Measurements from ENCODE around the gene TMEM174.

The TMEM174 gene, protein sequence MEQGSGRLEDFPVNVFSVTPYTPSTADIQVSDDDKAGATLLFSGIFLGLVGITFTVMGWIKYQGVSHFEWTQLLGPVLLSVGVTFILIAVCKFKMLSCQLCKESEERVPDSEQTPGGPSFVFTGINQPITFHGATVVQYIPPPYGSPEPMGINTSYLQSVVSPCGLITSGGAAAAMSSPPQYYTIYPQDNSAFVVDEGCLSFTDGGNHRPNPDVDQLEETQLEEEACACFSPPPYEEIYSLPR

GRCh38 chr5:73172951-73173350 is at the start of gene TMEM174:
TMEM174 (plus strand) TSS chr5:73173193; CDS start chr5:73173244, 51 bp downstream.
- no peak for DNase-seq (ENCODE audit: low spot score)

GRCh38 chr5:73125289-73125688 is 47.7 kb upstream of the TMEM174 start:
- DNase-seq (ENCODE audit: low spot score): no peak

DNA sequence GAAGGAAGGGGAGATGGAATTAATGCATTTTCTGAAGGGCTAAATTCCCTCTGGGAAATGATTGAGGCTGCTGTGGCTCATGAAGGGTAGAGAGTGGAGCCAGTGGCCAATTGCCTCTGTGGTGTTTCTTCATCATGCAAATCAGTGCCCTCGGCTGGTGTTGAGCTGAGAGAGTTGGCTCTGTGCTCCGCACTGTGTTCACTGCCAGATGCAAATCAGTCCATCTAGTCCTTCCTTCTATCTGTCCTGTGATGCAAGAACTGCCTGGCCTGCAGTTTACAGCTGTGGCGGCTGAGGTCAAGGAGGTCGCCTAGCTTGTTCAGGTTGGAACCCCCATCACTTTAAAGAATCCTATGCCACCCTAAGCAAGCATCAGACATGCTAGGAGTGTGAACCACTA is 46.6 kb upstream of the TMEM174 start:
- DNase-seq (ENCODE audit: low spot score): peak; percentile 83

GRCh38 chr5:73126957-73127356 is 46.0 kb upstream of the TMEM174 start:
- DNase-seq (ENCODE audit: low spot score): no peak

DNA sequence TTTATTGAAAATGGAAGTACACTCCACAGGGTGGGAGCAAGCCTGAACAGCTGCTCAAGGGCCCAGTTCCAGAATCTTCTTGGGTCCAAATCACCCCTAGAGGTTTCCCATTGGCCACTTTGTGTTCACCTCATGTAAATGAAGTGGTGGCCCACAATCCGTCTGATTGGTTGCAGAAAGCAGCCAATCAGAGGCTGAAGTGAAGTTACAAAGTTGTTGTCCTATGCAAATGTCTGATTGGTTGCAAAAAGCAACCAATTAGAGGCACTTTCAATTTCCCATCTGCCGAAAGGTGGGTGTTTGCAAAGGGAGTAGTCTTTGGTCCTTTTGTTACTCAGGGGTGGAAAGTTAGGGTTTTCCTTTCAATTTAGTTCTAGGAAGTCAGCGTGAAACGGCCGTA is 43.9 kb upstream of the TMEM174 start:
- no peak for DNase-seq (ENCODE audit: low spot score)

DNA sequence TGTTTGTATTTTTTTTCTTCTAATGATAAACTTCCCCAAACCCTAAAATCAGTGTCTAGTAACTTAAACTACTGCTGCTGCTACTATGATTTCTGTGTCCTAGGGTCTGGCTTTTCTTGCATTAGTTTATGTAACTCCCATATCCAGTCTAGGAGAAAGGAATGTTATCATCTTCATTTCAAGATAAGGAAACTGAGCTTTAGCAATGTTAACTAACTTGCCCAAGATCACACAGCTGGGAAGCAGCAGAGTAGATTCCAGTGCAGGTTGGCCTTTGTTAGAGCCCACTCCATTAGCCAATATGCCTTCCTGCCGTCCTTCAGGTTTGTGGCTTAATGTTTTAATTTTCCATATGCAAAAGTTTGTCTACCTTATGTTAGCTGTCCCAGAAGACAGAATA is 42.2 kb upstream of the TMEM174 start:
- no peak for DNase-seq (ENCODE audit: low spot score)

DNA sequence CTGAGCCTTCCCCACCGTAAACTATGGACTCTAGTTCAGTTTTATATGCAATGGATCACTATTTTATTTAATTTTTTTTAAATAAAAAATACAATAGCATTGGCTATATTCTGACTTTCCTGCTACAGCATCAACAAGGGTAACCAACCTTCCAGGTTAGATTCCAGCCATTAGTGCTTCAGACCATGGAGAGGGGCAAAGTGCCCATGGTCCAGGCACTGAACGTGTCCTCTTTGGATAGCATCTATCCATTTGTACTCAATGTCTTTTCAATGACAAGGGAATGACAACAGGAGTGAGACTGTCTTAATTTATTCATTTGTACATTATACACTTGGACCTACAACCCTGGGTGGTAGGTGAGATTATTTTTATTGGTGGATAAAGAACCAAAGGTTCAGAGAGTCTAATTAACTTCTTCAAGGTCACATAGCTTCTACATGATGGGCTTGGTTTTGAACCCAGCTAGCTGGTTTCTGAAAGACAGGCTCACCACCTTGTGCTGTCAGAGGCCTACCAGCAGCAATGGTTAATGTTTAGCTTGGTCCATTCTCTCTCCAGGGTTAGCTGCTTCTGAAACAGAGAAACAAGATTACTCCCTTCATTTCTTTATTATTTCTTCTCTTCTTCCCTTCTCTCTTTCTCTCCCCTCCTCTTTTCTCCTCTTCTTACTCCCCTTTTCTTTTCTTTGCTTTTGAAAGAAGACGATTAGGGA is 41.1 kb upstream of the TMEM174 start:
- DNase-seq (ENCODE audit: low spot score): no peak

GRCh38 chr5:73132759-73133158 is 40.2 kb upstream of the TMEM174 start:
- no peak for DNase-seq (ENCODE audit: low spot score)

DNA sequence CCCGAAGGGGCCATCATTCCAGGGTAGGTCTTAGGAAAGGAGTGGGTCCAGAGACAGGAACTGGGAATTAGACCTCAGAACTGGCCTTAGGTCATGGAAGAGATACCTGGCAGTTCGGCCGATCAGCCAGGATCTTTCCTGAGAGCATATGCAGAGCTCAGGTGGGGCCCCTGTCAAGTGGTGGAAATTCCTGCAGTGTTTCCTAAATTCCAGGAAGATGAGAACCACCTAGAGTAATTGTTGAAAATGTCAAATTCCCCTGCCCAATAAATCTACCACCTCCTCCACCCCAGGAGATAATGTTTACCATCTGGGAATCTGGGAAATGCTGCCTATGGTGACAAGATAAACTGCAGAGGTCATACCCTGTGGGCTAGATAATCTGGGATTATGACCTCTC is 38.0 kb upstream of the TMEM174 start:
- no peak for DNase-seq (ENCODE audit: low spot score)

GRCh38 chr5:73135429-73136054 is 37.5 kb upstream of the TMEM174 start:
- DNase-seq (ENCODE audit: low spot score): no peak

DNA sequence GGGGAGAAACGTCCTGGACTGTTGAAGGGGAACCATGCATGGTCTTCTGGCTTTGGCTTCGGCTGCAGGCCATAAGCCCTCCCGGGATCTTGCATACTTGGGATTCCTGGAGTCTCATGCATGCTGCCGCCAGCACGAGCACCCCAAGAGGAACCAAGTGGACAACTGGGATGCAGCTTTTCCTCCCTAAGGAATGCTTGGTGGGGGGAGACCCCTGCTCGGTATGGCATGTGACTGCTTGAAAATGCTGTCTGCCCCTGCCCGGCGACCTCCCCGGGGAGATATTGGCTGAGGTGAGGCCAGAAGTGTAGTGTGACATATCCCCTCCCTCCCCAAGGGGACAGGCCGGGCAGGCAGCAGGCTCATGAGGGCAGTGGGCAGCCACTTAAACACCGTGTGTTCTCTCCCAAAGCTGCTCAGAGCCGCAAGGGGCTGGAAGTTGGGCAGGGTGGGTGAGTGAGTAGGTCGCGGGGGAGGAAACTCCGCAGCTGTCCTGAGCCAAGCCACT is 36.9 kb upstream of the TMEM174 start:
- DNase-seq (ENCODE audit: low spot score): no peak

DNA sequence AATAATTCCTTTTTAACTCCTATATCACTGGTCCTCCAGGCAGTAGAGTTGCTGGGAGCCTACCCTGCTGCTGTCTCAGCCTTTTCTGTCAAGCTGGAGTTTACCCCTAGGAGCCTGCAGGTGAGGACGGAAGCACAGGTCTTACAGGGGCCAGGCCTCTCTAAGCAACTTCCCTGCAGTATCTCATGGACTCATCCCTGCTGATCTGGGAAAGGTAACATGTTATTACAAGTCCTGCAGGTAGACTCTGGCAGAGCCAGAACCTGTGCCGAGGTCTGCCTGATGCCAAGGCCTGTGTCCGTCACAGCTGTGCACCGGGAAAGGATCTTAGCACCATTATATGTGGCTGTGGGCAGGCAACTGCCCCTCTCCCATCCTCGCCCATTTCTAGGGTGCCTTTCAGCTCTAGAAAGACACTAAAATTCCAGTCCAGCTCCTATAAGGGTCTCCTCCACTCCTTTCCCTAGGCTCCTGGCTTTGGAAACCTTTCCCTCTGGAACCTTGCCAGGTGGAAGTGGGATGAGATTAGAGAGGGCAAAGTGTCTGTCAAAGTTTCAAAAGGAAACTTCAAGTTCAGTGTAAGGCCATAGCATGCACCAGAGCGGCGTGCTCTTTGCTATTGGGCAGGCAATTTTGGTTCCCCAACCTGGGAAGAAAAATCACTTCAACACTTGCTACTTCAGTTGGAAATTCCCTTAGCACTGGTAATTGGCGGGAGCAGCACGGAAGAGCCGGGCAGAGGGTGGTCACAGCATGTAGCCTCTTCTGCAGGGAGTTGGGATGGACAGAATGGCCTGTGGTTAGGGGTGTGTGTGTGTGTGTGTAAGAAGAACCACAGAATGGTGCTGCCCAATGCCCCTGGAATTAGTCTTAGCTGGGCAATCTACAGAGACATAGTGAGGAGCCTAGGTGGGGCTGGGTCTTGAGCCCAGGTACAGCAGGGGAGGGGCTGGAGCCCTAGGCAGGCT is 35.1 kb upstream of the TMEM174 start:
- no peak for DNase-seq (ENCODE audit: low spot score)

- no peak for DNase-seq (ENCODE audit: low spot score)
Measured at GRCh38 chr5:73139485-73139884, 33.5 kb upstream of the TMEM174 start.

DNA sequence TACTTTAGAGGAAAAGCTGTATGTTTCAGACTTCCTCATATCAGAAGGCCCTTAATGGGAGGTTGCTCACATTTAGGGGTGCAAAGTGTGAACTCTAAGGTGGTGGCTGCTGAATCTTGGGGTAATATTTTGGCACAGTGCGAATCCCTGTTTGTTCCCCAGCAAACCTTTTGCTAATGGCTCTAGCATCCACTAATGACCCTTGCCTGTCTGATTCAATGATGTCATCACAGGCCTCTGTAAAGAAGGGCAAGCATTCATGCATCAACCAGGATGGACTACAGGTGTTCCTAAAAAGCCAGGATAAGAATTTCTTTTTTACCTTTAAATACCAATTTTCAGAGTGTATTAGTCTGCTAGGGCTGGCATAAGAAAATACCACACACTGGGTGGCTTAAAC is 32.2 kb upstream of the TMEM174 start:
- no peak for DNase-seq (ENCODE audit: low spot score)

DNA sequence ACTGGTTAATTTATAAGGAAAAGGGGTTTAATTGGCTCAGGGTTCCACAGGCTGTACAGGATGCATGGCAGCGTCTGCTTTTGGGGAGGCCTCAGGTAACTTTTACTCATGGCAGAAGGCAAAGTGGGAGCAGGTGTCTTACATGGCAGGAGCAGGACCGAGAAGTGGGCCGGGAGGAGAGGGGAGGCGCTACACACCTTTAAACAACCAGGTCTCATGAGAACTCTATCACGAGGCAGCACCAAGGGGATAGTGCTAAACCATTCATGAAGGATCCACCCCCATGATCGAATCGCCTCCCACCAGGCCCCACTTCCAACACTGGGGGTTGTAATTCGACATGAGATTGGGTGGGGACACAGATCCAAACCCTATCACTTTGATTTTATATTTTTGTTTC is 31.0 kb upstream of the TMEM174 start:
- DNase-seq (ENCODE audit: low spot score): no peak

- DNase-seq (ENCODE audit: low spot score): no peak
Measured at GRCh38 chr5:73143716-73144115, 29.3 kb upstream of the TMEM174 start.

- DNase-seq (ENCODE audit: low spot score): no peak
Measured at GRCh38 chr5:73149540-73149939, 23.5 kb upstream of the TMEM174 start.

DNA sequence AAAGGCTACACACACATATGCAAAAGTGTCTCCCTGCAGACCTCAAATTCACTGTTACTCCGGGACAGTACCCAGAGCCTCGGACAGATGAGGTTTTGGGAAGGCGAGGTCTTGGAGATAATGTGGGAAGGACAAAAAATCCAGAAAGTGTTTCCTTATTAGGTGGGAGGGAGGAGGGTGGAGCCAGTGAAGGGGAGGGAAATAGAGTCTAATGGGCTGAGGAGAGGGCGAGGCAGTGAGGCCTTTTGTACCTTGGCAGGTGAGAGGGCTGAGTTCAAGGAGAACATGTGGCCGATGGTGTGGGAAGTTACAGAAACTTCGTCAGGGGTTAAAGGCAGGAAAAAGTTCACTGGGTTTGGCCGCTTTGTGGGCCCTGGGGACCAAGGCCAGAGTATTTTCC is 22.1 kb upstream of the TMEM174 start:
- DNase-seq (ENCODE audit: low spot score): no peak

DNA sequence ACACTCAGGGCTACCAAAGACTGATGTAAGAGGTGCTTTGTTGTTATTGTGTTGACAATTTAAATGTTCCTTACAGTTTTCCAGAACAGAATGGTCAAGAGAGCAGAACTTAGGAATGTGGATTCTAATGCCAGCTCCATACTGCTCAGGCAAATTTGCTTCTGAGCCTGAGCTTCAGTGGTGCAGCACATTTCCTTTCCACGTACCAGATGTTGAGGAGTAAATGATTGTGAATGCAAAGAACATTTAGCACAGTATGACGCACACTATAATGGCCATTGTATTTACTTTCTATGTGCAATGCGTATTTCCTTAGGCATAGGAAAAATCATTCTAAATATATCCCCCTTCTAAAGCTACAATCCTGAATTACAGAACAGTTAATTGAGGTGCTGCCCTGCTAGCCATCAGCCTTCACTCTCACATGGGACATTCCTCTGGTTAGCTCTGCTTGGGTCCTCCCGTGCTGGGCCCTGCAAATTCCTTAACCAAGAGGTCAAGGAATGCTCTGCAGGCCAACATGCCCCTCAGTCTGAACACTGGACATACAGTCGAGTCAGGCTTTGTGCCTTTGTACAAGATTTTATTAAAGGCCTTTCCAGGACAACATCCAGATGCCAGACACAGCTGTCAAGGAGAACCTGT is 21.1 kb upstream of the TMEM174 start:
- DNase-seq (ENCODE audit: low spot score): no peak

DNA sequence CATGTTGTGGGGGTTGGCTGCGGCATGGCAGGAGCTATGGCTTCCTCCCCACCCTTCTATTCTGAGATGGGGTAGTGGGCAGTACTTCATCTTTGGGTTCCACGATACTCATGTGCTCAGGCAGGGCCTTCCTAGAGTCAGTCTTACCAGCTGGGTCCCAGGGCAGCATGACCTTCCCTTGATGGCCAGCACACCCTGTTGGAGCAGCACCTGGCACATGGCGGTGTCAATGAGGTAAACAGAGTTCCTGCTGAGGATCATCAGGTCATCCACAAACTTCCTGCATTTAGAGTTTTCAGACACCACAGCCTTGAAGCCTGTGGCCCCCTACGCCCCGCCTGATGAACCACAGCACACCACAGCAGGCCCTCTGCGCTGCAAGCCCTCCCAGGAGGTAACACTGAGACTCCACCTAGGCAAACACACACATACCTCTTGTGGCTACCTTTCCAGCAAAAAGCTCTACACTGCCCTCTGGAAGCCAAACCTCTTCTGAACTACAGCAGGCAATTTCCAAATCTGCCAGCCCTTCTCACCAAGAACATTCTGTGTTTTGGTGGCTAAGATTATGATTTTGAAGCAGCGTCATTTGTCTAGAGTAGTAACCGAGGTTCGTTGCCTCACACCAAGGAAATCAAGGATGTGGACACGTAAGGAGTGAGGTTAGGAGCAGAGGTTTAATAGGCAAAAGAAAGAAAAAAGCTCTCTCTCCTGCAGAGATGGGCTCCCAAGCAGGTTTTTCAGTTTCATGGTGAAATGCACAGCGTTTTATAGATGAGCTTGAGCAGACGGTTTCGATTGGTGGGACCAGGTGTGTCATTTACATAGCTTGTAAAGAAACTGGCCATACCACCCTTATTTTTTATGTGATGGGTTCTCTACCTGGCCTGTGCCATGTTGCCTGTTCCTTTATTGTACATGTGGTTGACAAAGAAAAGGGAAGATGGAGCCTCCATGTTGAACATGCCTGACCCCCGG is 20.3 kb upstream of the TMEM174 start:
- DNase-seq (ENCODE audit: low spot score): no peak

Data from Ammon's horn (tissue), 1 donor.